Right atrium auricular region (tissue), 2 donors: ENCODE data around the gene SRRD. TPM values are rescaled to one million over a fixed set of nuclear protein-coding genes. Genes with fewer than 3 reads are reported as not detected.

Source experiments
- total RNA-seq, 2 donors: library from RNA; depleted of rRNA; stranded (reverse); fragments of >200 nt; gene quantifications; one replicate each; pipeline ENCODE4 v1.1.0, GENCODE V29; 2016

The SRRD gene
- total RNA-seq, 2 donors from 2014 or later, result 20.4 to 25.0 TPM

Other genes with a start within 250 kb of the SRRD start
- under 1 TPM; 0.11 to 0.71 TPM for gene ASPHD2, start 54.6 kb upstream of the SRRD start, total RNA-seq
- gene HPS4, start 94 bp upstream of the SRRD start, total RNA-seq, result 10 to 100 TPM in 1 of 2 donors, 1 to 10 TPM in 1; 6.8 to 10.8 TPM
- gene TFIP11, start 28.6 kb downstream of the SRRD start, total RNA-seq, result 10 to 100 TPM; 15.4 TPM
- 100 to 1,000 TPM in 1 of 2 donors, 10 to 100 TPM in 1; 63.4 to 104 TPM for gene TPST2, start 106.3 kb downstream of the SRRD start, total RNA-seq
- 1 to 10 TPM in 1 of 2 donors, under 1 TPM in 1; 0.79 to 1.7 TPM for gene CRYBB1, start 134.2 kb downstream of the SRRD start, total RNA-seq
- gene CRYBA4, start 138.1 kb downstream of the SRRD start, total RNA-seq, result not detected
- 1 to 10 TPM in 1 of 2 donors, under 1 TPM in 1; 0.19 to 2.0 TPM for gene MIAT, start 173.7 kb downstream of the SRRD start, total RNA-seq